SH-SY5Y (cell line): ENCODE results near the gene CCDC86.

ENCODE experiments used
- GATA2 ChIP-seq: IDR thresholded peaks from 2 replicates; pipeline ENCODE4 v1.6.1; 2011; ENCODE audit warnings: mild to moderate bottlenecking, low read depth, low read length
- GATA3 ChIP-seq: IDR thresholded peaks from 2 replicates; pipeline ENCODE4 v1.6.1; 2011; ENCODE audit warnings: low read depth, mild to moderate bottlenecking, low read length, moderate library complexity

GRCh38 chr11:60852117-60852981, 10.4 kb downstream of the CCDC86 start:
- TF ChIP-seq GATA3 (no peak), GATA2 (no peak)
